ENCODE measurements around the gene RPSA.

The RPSA gene

GRCh38 chr3:39388741-39389248, 17.7 kb upstream of the RPSA start:
- no peak for TF ChIP-seq CTCF (IDR thresholded peaks at IDR 0.05; ENCODE audit: control insufficient read depth, extremely low read depth, insufficient read depth)
- no peak for DNase-seq (ENCODE audit: low read depth)
- no peak overlapping the region for H3K4me3 ChIP-seq (ENCODE audit: low read depth, low read length)

- H3K4me3 ChIP-seq (ENCODE audit: low read depth, low read length): no peak overlapping the region
- no peak for TF ChIP-seq CTCF (IDR thresholded peaks at IDR 0.05; ENCODE audit: control insufficient read depth, extremely low read depth, insufficient read depth)
- no peak for DNase-seq (ENCODE audit: low read depth)
Measured at GRCh38 chr3:39390181-39390580, 16.3 kb upstream of the RPSA start.

GRCh38 chr3:39396690-39397089, 9.8 kb upstream of the RPSA start:
- no peak overlapping the region for H3K4me3 ChIP-seq (ENCODE audit: low read depth, low read length)
- TF ChIP-seq CTCF (IDR thresholded peaks at IDR 0.05; ENCODE audit: control insufficient read depth, extremely low read depth, insufficient read depth): no peak
- no peak for DNase-seq (ENCODE audit: low read depth)

- no peak for DNase-seq (ENCODE audit: low read depth)
- no peak overlapping the region for H3K4me3 ChIP-seq (ENCODE audit: low read depth, low read length)
- no peak for TF ChIP-seq CTCF (IDR thresholded peaks at IDR 0.05; ENCODE audit: control insufficient read depth, extremely low read depth, insufficient read depth)
Measured at GRCh38 chr3:39398700-39399099, 7.8 kb upstream of the RPSA start.

GRCh38 chr3:39401983-39402382, 4.5 kb upstream of the RPSA start:
- no peak overlapping the region for H3K4me3 ChIP-seq (ENCODE audit: low read depth, low read length)
- no peak for DNase-seq (ENCODE audit: low read depth)
- TF ChIP-seq CTCF (IDR thresholded peaks at IDR 0.05; ENCODE audit: control insufficient read depth, extremely low read depth, insufficient read depth): no peak

- no peak for TF ChIP-seq CTCF (IDR thresholded peaks at IDR 0.05; ENCODE audit: control insufficient read depth, extremely low read depth, insufficient read depth)
- no peak for DNase-seq (ENCODE audit: low read depth)
- peak overlapping the region; percentile 94; the same call in 1 of the 2 replicates for H3K4me3 ChIP-seq (ENCODE audit: low read depth, low read length)
Measured at GRCh38 chr3:39404943-39405686, 1.4 kb upstream of the RPSA start.

Measured in LNCaP clone FGC (cell line).